ENCODE data around the gene ATF7IP. TPM values are rescaled to one million over a fixed set of nuclear protein-coding genes. Genes with fewer than 3 reads are reported as not detected.
"Not testable (repeated sequence)": the region's sequence is repeated elsewhere in the genome, so short reads cannot be mapped to it uniquely, and the experiment has no call there.

Gene ATF7IP
- polyA plus RNA-seq, 3 donors, result 52.8 to 69.6 (median 58.1) TPM

DNA sequence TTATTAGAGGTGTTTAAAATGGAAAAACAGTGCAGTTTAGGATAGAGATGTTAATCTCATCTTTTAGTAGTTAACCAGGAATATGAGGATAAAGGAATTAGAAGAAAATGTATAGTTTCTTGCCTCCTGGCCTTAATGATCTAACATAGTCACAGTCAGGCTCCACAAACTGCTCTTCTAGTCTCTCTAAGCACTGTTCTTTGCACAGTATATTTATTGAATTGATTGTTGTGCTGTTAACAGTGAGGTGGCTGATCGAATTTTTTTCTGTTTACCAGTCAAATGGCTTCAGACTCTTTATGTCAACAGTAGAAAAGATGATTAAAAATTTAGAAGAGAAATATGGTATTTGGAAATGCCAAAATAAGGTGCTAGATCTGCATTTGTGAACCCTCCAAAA lies 37.8 kb downstream of the ATF7IP start:
- no peak for DNase-seq (ENCODE audit: extremely low read depth in 1 of 11, low read depth in 9 of 11, low spot score in 4 of 11)

DNA sequence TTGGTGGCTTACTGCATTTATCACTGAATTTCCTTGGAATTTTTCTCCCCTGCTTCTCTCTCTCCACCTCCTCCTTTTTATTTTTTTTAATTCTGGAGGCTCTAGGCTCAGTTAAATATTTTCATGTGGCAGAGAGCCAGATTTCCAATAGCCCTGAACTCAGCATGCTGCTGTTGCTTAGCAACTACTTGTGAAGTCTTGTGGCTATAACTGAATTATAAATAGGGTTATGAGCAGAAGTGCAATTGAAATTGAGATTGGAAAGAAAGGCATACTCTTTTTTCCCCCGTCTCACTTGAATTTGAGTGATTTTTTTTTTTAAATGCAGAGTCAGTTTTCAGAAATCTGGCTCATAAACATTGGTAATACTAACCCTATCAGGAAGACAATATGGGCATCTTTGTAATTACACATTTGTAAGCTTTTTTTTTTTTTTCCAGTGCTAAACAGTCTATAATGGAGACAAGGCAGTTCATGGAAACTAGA lies 38.3 kb downstream of the ATF7IP start:
- peak in 10 of 11 donors; percentile 51 to 89 (median 68) for DNase-seq (ENCODE audit: extremely low read depth in 1 of 11, low read depth in 9 of 11, low spot score in 4 of 11)

DNA sequence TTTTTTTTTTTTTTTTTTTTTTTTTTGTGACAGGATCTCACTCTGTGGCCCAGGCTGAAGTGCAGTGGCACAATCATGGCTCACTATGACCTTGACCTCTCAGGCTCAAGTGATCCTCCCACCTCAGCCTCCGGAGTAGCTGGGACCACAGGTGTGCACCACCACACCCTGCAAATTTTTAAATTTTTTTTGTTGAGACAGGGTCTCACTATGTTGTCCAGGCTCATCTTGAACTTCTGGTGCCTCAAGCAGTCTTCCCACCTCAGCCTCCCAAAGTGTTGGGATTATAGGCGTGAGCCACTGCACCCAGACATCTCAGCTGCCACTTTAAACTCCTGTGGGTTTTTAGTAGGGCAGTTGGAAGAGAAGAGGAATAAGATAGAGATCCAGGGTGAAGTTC lies 39.9 kb downstream of the ATF7IP start:
- not testable (repeated sequence) for DNase-seq (ENCODE audit: extremely low read depth in 1 of 11, low read depth in 9 of 11, low spot score in 4 of 11)

DNA sequence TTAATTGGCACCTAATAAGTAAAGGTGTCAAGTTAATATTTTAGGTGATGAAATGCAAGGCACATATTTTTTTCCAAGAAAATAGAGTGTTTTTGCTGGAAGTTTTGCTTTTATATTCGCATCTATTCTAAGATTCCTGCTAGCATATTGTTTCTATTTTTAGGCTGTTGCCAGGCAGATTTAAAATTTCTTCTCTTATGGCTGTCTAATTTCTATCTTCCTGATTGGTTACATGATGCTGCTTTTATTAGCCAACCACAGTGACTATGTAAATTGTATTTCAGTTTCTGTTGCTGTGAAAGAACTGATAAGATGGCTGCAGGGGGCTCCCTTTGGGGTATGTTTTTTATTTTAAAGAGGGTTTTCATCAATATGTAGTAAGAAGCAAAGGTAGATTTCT lies 42.7 kb downstream of the ATF7IP start:
- peak in 3 of 11 donors; percentile 23 to 33 (median 28) for DNase-seq (ENCODE audit: extremely low read depth in 1 of 11, low read depth in 9 of 11, low spot score in 4 of 11)

DNA sequence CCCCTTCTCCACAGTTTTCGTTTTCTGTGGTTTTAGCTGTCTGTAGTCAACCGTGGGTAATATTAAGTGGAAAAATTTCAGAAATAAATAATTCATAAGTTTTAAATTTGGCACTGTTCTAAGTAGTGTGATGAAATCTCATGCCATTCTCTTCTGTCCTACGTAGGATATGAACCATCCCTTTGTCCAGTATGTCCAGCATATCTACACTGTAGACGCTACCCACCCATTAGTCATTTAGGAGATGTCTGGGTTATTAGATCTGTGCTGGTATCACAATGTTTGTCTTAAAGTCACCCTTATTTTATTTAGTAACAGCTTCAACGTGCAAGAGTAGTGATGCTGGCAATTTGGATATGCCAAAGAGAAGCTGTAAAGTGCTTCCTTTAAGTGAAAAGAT lies 44.7 kb downstream of the ATF7IP start:
- no peak for DNase-seq (ENCODE audit: extremely low read depth in 1 of 11, low read depth in 9 of 11, low spot score in 4 of 11)

DNA sequence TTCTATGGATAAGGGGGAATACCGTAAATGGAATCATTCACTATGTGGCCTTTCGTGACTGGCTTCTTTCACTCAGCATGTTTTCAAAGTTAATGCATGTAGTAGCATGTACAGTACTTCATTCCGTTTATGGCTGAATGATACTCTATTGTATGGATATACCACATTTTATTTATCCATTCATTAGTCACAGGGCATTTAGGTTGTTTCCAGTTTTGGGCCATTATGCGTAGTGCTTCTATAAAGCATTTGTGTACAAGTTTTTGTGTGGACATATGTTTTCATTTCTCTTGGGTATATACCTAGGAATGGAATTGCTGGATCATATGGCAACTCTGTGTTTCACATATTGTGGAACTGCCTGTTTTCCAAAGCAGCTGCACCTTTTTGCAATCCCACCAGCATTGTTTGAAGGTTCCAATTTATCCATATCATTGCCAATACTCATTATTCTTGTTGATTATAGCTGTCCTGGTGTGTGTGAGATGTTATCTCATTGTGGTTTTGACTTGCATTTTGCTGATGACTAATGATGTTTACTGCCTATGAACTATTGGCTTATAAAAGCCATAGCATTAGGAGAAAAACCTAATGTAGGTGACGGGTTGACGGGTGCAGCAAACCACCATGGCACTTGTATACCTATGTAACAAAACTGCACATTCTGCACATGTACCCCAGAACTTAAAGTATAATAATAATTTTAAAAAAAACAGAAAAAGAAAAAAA lies 45.5 kb downstream of the ATF7IP start:
- no peak for DNase-seq (ENCODE audit: extremely low read depth in 1 of 11, low read depth in 9 of 11, low spot score in 4 of 11)

DNA sequence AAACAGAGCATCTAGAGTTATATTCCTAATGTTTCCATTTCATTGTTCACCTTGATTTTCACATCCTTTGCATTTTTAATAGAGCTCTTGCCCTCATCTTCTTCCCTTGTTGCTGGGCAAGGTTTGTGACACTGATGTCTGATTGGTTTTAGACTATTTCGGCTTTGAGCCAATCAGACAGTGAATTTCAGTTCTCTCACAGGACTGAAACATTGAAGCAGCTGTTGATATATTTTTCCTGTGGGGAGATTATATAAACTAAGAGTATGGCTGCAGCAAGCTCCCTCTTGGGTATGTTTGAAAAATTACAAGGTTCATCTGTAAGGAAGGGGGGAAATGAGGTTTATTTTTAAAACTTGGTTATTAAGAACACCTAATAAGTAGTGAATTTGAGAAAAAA lies 51.2 kb downstream of the ATF7IP start:
- DNase-seq (ENCODE audit: extremely low read depth in 1 of 11, low read depth in 9 of 11, low spot score in 4 of 11), result peak in 7 of 11 donors; percentile 23 to 67 (median 39)

DNA sequence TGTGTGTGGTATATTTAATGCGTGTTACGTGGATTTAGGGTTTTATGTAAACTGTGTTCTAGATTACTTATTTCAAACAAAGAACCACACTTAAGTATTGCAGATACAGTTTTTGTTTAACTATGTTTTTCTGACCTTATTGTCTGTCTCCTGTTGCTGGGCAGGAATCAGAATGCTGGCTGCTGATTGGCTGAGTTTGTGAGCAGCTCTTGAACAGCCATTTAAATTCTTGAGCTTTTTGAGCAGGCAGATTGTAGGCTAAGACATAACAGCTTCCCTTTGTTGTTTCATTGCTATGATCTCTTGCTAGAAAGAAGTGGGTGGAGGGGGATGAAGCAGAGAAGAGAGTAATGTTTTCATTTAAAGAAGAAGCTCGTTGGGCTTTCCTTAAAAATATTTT lies 52.2 kb downstream of the ATF7IP start:
- peak in 6 of 11 donors; percentile 25 to 63 (median 44) for DNase-seq (ENCODE audit: extremely low read depth in 1 of 11, low read depth in 9 of 11, low spot score in 4 of 11)

DNA sequence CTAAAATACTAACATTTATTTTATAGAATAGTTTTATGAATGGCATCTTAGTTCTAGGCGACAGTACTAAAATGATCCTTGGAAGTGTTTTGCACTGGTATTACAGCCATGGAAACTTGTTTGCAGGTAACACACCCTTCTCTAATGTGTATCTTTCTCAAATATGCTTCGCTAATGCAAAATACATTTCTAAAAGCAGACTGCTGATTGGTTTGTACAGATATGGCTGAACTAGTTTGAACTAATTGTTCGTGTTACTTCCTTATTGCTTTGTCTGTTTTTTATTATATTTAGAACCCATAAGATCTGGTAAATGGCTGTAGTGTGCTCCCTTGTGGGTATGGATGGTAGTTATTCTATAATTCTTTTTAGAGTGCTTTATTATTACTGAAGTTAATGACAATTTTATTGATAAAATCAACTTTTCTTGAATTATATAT lies 53.0 kb downstream of the ATF7IP start:
- DNase-seq (ENCODE audit: extremely low read depth in 1 of 11, low read depth in 9 of 11, low spot score in 4 of 11), result no peak

DNA sequence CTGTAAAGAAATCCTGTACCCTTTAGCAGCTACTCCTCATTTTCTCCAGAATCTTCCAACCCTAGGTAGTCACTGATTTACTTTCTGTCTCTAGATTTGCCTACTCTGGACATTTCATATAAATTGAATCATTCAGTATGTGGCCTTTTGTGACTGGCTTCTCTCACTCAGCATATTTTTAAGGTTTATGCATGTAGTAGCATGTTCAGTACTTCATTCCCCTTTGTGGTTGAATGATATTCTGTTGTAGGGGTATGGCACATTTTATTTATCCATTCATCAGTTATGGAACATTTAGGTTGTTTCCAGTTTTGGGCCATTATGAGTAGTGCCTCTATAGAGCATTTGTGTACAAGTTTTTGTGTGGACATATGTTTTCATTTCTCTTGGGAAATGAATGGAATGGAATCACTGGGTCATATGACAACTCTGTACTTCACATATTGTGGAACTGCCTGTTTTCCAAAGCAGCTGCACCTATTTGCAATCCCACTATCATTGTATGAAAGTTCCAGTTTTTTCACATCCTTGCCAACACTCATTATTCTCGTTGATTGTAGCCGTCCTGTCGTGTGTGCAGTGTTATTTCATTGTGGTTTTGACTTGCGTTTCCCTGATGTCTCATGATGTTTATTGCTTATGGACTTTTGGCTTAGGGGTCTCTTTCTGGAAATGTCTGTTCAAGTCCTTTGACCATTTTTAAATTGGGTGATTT lies 57.2 kb downstream of the ATF7IP start:
- DNase-seq (ENCODE audit: extremely low read depth in 1 of 11, low read depth in 9 of 11, low spot score in 4 of 11), result no peak

DNA sequence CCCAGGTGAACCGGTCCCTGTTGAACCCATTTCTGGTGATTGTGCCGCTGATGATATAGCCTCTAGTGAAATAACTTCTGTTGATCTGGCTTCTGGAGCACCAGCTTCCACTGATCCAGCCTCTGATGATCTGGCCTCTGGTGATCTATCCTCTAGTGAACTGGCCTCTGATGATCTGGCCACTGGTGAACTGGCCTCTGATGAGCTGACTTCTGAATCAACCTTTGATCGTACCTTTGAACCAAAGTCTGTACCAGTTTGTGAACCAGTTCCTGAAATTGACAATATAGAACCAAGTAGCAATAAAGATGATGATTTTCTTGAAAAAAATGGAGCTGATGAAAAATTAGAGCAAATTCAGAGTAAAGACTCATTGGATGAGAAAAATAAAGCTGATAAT lies 59.1 kb downstream of the ATF7IP start:
- DNase-seq (ENCODE audit: extremely low read depth in 1 of 11, low read depth in 9 of 11, low spot score in 4 of 11), result no peak

DNA sequence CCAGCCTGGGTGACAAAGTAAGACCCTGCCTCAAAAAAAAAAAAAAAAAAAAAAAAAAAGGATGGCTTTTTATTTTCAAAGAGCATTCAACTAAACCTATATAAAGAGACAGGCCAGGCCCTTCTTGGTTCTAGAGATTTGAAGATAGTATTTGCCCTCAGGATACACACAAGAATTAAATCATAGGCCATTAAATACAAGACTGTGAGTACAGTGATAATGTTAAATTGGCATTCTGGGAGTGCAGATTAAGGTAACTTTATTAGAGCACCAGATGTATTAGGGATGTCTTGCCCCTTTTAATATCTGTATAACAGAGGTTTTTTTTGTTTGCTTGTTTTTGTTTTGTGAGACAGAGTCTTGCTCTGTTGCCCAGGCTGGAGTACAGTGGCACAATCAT lies 61.3 kb downstream of the ATF7IP start:
- no peak for DNase-seq (ENCODE audit: extremely low read depth in 1 of 11, low read depth in 9 of 11, low spot score in 4 of 11)

DNA sequence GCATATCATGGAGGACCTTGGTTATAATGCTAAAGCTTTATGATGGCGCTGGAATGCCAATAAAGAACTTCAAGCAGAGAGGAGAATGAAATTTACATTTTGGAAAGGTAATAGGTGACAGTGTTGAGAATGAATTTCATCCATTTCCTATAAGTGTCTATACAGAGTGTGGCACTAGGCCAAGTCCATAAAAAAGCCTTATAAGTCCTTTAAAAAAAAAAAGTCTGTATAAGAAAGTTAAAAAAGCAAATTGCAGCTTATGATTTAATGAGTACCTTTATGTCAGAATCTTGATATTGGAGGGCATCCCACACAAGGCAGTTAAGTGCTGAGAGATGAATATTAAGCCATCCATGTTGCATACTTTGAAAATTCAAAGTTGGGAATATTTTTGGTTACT lies 62.4 kb downstream of the ATF7IP start:
- no peak for DNase-seq (ENCODE audit: extremely low read depth in 1 of 11, low read depth in 9 of 11, low spot score in 4 of 11)

DNA sequence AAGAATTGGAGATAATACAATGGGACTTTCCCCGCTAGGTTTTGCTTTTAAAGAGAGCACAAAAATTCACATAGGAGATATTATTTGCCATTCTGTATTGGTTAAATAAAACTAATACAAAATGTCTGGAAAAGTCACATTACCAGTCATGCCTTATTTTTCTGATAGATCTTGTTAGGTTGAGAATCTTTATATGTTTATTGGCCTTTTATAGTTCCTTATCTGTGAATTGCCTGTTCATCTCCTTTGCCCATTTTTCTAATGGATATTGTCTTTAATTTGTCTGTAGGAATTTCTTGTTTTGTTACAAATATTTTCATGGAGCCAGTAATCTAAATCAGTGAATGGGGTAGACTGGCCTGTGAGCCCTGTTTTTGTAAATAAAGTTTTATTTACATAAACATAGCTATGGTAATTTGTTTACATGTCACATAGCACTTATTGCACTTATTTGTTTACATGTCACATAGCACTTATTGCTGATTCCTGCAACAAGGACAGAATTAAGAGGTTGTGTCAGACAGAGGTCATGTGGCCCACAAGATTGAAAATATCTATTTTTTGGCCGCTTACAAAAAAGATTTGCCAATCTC lies 65.0 kb downstream of the ATF7IP start:
- no peak for DNase-seq (ENCODE audit: extremely low read depth in 1 of 11, low read depth in 9 of 11, low spot score in 4 of 11)

DNA sequence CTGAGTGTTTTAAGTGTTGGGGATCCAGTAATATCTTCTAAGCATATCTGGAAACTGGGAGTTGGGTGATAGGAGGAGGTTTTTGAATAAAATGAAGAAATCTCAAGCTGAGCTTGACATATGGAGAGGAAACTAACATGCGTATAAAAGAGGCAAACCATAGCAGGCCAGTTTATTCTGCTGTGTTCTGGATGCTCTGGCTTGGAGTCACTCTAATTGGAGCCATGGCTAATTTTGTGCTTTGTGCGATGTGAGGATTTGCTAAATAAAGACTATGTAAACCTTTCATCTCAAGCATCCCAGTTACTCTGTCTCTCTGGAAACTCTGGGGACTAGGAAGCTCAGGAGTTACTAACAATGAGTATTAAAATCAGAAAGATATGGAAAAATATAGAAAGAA lies 66.5 kb downstream of the ATF7IP start:
- no peak for DNase-seq (ENCODE audit: extremely low read depth in 1 of 11, low read depth in 9 of 11, low spot score in 4 of 11)

DNA sequence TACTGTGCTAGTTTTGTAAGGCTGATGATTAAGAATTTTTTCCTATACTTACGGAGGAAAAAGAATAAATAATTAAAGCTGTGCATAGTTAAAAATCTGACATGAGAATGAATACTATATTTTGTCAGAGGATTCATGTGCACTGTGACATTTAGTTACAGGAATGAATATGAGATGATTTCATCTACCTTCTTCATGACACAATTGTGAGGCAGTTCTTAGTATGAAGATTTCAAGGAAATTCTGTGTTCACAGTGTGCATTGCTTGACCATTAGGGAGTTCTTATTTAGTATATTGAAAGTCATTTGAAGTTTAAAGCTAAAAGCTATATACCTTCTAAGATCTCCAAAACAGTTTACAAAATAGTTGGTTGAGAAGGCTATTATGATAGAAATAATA lies 70.1 kb downstream of the ATF7IP start:
- no peak for DNase-seq (ENCODE audit: extremely low read depth in 1 of 11, low read depth in 9 of 11, low spot score in 4 of 11)

DNA sequence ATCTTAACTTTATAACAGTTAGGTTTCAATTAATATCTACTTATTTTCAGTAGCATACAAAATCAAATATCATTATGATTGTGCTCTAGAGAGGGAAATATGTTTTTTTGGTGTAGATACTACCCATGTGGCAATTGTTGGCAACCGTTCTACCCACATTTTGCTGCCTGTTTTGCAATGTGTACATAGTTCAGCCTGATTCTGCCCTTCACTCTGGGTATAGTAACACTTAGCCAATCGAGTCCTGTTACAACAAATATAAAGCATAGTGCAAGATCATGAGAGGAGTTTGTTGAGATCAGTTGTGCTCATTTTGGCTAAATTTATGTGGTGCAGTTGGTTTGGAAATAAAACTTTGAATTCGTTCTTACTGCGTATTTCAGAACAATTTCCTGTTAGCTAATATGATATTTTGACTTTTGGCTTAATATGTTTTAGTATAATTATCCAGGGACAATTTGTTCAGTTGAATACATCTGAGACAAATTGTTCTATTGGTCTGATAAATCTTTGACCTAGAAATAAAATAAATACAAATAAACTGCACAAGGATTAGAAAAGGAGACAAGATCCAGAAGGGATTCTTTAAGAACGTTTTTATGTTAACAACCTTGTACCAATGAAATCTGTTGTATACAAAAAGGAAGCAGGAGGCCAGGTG lies 76.9 kb downstream of the ATF7IP start:
- DNase-seq (ENCODE audit: extremely low read depth in 1 of 11, low read depth in 9 of 11, low spot score in 4 of 11), result no peak

DNA sequence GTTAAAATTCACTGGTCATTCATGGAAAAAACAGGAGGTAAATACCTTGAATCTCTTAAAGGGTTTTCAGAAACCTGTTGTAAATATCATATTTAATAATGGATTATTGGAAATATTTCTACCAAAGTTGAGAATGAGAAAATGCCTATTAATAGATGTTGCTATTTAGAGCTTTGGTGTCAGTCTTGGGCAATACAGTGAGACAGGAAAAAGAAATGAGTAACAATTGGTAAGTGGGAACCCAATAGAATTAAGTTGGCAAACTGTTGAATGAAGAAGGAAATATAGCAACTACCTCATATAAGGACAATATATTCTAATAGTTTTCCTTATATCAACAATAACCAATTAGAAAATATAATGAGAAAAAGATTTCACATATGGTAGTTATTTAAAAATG lies 78.0 kb downstream of the ATF7IP start:
- DNase-seq (ENCODE audit: extremely low read depth in 1 of 11, low read depth in 9 of 11, low spot score in 4 of 11), result no peak

DNA sequence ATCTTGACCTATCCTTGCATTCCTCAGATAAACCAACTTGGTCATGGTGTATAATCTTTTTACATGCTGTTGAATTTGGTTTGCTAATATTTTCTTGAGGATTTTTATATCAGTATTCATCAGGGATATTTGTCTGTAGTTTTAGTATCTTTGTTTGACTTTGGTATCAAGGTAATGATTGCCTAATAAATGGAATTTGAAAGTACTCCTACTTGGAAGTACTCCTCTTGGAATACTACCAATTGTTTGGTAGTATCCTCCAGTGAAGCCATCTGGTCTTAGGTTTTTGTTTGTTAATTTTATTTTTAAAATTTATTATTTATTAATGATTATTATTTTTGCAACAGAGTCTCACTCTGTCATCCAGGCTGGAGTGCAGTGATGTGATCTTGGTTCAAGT lies 85.0 kb downstream of the ATF7IP start:
- DNase-seq (ENCODE audit: extremely low read depth in 1 of 11, low read depth in 9 of 11, low spot score in 4 of 11), result no peak

DNA sequence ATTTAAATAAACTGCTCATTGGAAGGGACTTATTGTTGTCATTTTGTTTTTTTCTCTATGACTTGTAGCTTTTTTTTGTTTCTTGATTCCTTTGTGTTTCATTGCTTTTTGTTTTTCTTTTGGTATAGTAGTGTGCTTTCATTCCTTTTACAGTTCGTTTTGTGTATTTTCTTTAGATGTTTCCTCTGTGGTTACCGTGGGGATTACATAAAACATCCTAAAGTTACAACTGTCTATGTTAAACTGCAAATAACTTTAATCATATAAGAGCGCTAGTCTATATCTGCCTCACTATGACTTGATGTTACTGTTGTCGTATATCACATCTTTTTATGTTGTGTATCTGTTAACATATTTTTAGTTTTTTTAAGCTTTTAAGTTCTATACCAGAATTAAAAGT lies 86.9 kb downstream of the ATF7IP start:
- DNase-seq (ENCODE audit: extremely low read depth in 1 of 11, low read depth in 9 of 11, low spot score in 4 of 11), result no peak

All from renal cortex interstitium (tissue), 11 donors.